ENCODE measurements around the gene YKT6. TPM values are rescaled to one million over a fixed set of nuclear protein-coding genes. Genes with fewer than 3 reads are reported as not detected.

Gene YKT6
- total and polyA plus RNA-seq, 2 of the 8 experiments (the other 6 are each of a cell fraction or from before 2014, with no cell fraction given) = 75.3 to 103 TPM

GRCh38 chr7:44187636-44188416, 13.0 kb upstream of the YKT6 start:
- Histone ChIP-seq H2AK5ac (ENCODE audit: low read depth, low read length) (no peak overlapping the region), H3K79me2 (ENCODE audit: control insufficient read depth in 1 of 2, insufficient read depth in 2 of 2, low read length in 2 of 2) (no peaks in the 10 kb centered on the region), H4K20me1 (replicated peaks in 1 of 2; ENCODE audit: control insufficient read depth in 1 of 2, insufficient read depth in 2 of 2, low read length in 2 of 2) (no peaks in the 10 kb centered on the region), H3K9ac (replicated peaks in 1 of 4; ENCODE audit: extremely low read depth in 1 of 4, low read depth in 3 of 4, low read length in 3 of 4) (no peak overlapping the region), H3K4me2 (ENCODE audit: insufficient read depth in 1 of 2, low read depth in 2 of 2, low read length in 2 of 2) (no peak overlapping the region), H4K91ac (replicated peaks; ENCODE audit: insufficient read length, low read length) (no peak overlapping the region), H4K5ac (ENCODE audit: insufficient read length, low read depth, low read length) (no peak overlapping the region), H4K8ac (ENCODE audit: extremely low read depth, insufficient read depth, low read length) (no peak overlapping the region), H2BK20ac (ENCODE audit: low read length) (no peak overlapping the region), H3K36me3 (ENCODE audit: control insufficient read depth in 2 of 4, insufficient read depth in 4 of 4, low read length in 3 of 4) (no peaks in the 10 kb centered on the region), H2BK120ac (replicated peaks; ENCODE audit: low read depth, low read length) (no peak overlapping the region), H2BK12ac (ENCODE audit: low read depth, low read length) (no peak overlapping the region), H3K9me3 (ENCODE audit: insufficient read depth in 2 of 2, low read depth in 1 of 2, low read length in 1 of 2) (peaks cover 2 to 4% of the 10 kb centered on the region in 2 experiments; a peak in 1 of 4 replicates), H3K23ac (ENCODE audit: insufficient read length) (no peak overlapping the region), H2AFZ (ENCODE audit: low read length) (no peak overlapping the region), H3K23me2 (ENCODE audit: low read depth, low read length) (no peaks in the 10 kb centered on the region), H3K27ac (ENCODE audit: low read depth, low read length) (no peak overlapping the region), H3K4ac (replicated peaks; ENCODE audit: insufficient read length, low read depth, low read length) (no peak overlapping the region), H2BK5ac (ENCODE audit: low read depth, low read length) (no peak overlapping the region), H3K79me1 (ENCODE audit: low read depth, low read length) (no peaks in the 10 kb centered on the region), H3K4me3 (ENCODE audit: extremely low read depth in 1 of 4, insufficient read depth in 2 of 4, low read depth in 3 of 4, low read length in 4 of 4) (no peak overlapping the region), H2BK15ac (ENCODE audit: low read length) (no peak overlapping the region), H3K56ac (replicated peaks; ENCODE audit: insufficient read length, low read depth, low read length) (no peak overlapping the region), H3K18ac (ENCODE audit: extremely low read depth, low read length) (peak overlapping the region; percentile 15; the same call in 1 of the 2 replicates), H3K14ac (ENCODE audit: insufficient read length) (no peak overlapping the region), H3K4me1 (replicated peaks in 1 of 4; ENCODE audit: control insufficient read depth in 3 of 4, insufficient read depth in 4 of 4, low read length in 3 of 4) (peaks cover 0 to 4% (median 0%) of the 10 kb centered on the region in 4 experiments; a peak in 4 of 7 replicates), H3K27me3 (replicated peaks in 1 of 4; ENCODE audit: control insufficient read depth in 3 of 4, extremely low read depth in 1 of 4, insufficient read depth in 3 of 4, low read length in 3 of 4) (peaks cover 0 to 3% (median 0%) of the 10 kb centered on the region in 4 experiments; a peak in 2 of 7 replicates)
- WGBS, 2 experiments (ENCODE audit: extremely low coverage in 1 of 2, insufficient coverage in 1 of 2, insufficient read length in 1 of 2, insufficient replicate concordance in 2 of 2, low coverage in 1 of 2, low lambda C conversion rate in 2 of 2, missing lambda C conversion rate in 1 of 2) = 84% methylated on average over 9 of the region's 9 CpGs; no CpG with 5 or more reads in 1 of the 2 experiments
- DNase-seq (ENCODE audit: low read depth in 1 of 2, low spot score in 2 of 2) (no peak), FAIRE-seq (no peak)
- CTCF ChIA-PET (ENCODE audit: partially characterized antibody) = interaction anchor here (0.7 to 0.9 kb wide), 3 partner anchors 13 to 81 kb away, joined by 3 read pairs; partner anchors contain the start of gene YKT6
- POLR2A ChIA-PET (ENCODE audit: partially characterized antibody) = no interaction called here
- TF ChIP-seq POLR2A (IDR thresholded peaks at IDR 0.05; ENCODE audit: control extremely low read depth in 1 of 2, low read depth in 2 of 2, low read length in 2 of 2) = no peak
- TF ChIP-seq EGR1 (IDR thresholded peaks at IDR 0.05; ENCODE audit: borderline replicate concordance, low read depth, low read length) = no peak
- no peak for TF ChIP-seq TAF7 (optimal IDR thresholded peaks at IDR 0.05; ENCODE audit: borderline replicate concordance, low read depth, low read length)
- TF ChIP-seq JUND (IDR thresholded peaks at IDR 0.05; ENCODE audit: low read length) = no peak
- TF ChIP-seq MAX (IDR thresholded peaks at IDR 0.05) = no peak
- no peak for TF ChIP-seq CTBP2 (IDR thresholded peaks at IDR 0.05; ENCODE audit: borderline replicate concordance, insufficient read depth, insufficient read length, low read length)
- TF ChIP-seq CHD2 (IDR thresholded peaks at IDR 0.05; ENCODE audit: low read length) = no peak
- no peak for TF ChIP-seq ZNF274 (IDR thresholded peaks at IDR 0.05; ENCODE audit: borderline replicate concordance, extremely low read depth, low read length)
- no peak for TF ChIP-seq GTF2F1 (IDR thresholded peaks at IDR 0.05; ENCODE audit: borderline replicate concordance, low read depth, low read length)
- no peak for TF ChIP-seq NRF1 (IDR thresholded peaks at IDR 0.05; ENCODE audit: low read depth, low read length)
- TF ChIP-seq BCL11A (IDR thresholded peaks at IDR 0.05; ENCODE audit: low read depth in 2 of 2, low read length in 2 of 2) = no peak
- no peak for TF ChIP-seq E2F6 (IDR thresholded peaks at IDR 0.05)

Data from H1 (cell line).